Measurements from ENCODE around the gene MGAM2. TPM values are rescaled to one million over a fixed set of nuclear protein-coding genes. Genes with fewer than 3 reads are reported as not detected.

The MGAM2 gene
- total and polyA plus RNA-seq, 2 of the 8 experiments (the other 6 are each of a cell fraction or from before 2014, with no cell fraction given): 0.02 TPM; not detected in 1

DNA sequence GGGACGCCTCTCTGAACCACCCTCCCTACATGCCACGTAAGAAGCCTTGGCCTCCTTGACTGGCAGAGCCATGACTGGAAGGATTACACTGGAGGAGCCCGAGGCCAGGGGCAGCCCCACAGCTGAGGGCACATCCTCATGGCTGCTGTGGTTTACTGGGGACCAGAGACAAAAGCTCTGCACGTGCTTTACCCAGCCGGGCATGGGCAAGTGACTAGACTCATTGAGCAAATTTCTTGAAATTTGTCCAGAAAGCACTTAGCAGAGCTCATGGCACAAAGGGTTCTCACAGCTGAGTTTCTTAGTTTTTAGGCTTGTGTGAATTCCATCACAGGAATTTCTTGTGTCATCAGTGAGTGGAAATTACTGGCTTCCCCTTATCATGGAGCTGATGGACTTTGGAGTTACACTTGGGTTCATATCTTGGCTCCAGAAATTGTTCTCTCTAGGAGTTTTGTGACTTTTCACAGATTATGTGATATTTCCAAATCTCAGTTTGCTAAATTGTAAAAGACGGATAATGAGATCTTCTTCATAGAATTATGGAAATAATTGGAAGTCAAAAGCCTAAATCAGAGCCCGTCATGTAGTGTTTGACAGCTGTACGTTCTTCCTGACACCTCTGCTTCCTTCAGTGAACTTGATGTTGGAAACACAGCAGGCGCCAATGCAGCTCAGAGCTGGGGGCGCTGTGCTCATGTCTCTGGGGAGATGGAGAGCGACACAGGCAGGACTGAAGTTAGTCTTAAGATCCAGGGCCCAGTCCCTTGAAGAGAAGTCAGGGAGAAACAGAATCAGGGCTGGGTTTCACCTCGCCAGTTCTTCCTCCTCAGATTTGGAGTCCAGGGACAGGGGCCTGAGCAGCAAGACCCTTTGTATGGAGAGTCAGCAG is 47.7 kb upstream of the MGAM2 start (continued):
- no peak for TF ChIP-seq POLR2AphosphoS5 (IDR thresholded peaks at IDR 0.05; ENCODE audit: low read depth, low read length)
- no peak for TF ChIP-seq JUN (IDR thresholded peaks at IDR 0.05; ENCODE audit: low read depth, low read length)
- no peak for TF ChIP-seq E2F6 (IDR thresholded peaks at IDR 0.05)

Data from H1 (cell line).